ENCODE measurements around the gene HEXD.

- TF ChIP-seq CTCF (tag by site-specific recombination; IDR thresholded peaks at IDR 0.05) (no peak), ZNF121 (tag by site-specific recombination; IDR thresholded peaks at IDR 0.05) (no peak), RBAK (tag by site-specific recombination; IDR thresholded peaks at IDR 0.05) (no peak), ZNF530 (tag by site-specific recombination; IDR thresholded peaks at IDR 0.05; ENCODE audit: low read depth) (no peak), ZNF639 (tag by site-specific recombination; IDR thresholded peaks at IDR 0.05) (no peak), ZNF324 (tag by site-specific recombination; IDR thresholded peaks at IDR 0.05) (no peak)
Observed at GRCh38 chr17:82410014-82410716, 8.0 kb upstream of the HEXD start.
